Measurements from ENCODE around the gene XYLB. TPM values are rescaled to one million over a fixed set of nuclear protein-coding genes. Genes with fewer than 3 reads are reported as not detected.
"Not testable (repeated sequence)": the region's sequence is repeated elsewhere in the genome, so short reads cannot be mapped to it uniquely, and the experiment has no call there.

Gene XYLB
- 10 to 100 TPM in 2 of 4 donors, 1 to 10 TPM in 2; 5.2 to 14.0 (median 9.4) TPM for polyA plus RNA-seq (ENCODE audit: insufficient read length in 4 of 4)

- DNase-seq (ENCODE audit: low read depth in 4 of 4, low spot score in 3 of 4), result peak; percentile 62 to 67 (median 64)
These were observed at the start of gene XYLB for GRCh38 chr3:38346587-38347410. Gene XYLB, plus strand, starts transcription at chr3:38346785. Its CDS starts 84 bp downstream, at chr3:38346869.

- not testable (repeated sequence) for DNase-seq (ENCODE audit: low read depth in 4 of 4, low spot score in 3 of 4)
These were observed 49.5 kb upstream of the XYLB start for GRCh38 chr3:38297053-38297452.

GRCh38 chr3:38297537-38297936, 49.0 kb upstream of the XYLB start:
- no peak for DNase-seq (ENCODE audit: low read depth in 4 of 4, low spot score in 3 of 4)

GRCh38 chr3:38297947-38298711, 48.5 kb upstream of the XYLB start:
- no peak for DNase-seq (ENCODE audit: low read depth in 4 of 4, low spot score in 3 of 4)

GRCh38 chr3:38306941-38307340, 39.6 kb upstream of the XYLB start:
- DNase-seq (ENCODE audit: low read depth in 4 of 4, low spot score in 3 of 4), result no peak

- DNase-seq (ENCODE audit: low read depth in 4 of 4, low spot score in 3 of 4), result no peak
These were observed 39.0 kb upstream of the XYLB start for GRCh38 chr3:38307599-38307998.

- DNase-seq (ENCODE audit: low read depth in 4 of 4, low spot score in 3 of 4), result no peak
These were observed 38.1 kb upstream of the XYLB start for GRCh38 chr3:38308456-38308855.

- DNase-seq (ENCODE audit: low read depth in 4 of 4, low spot score in 3 of 4), result no peak
These were observed 35.1 kb upstream of the XYLB start for GRCh38 chr3:38311476-38311875.

GRCh38 chr3:38311941-38312340, 34.6 kb upstream of the XYLB start:
- no peak for DNase-seq (ENCODE audit: low read depth in 4 of 4, low spot score in 3 of 4)

- DNase-seq (ENCODE audit: low read depth in 4 of 4, low spot score in 3 of 4), result no peak
These were observed 34.2 kb upstream of the XYLB start for GRCh38 chr3:38312356-38312755.

- no peak for DNase-seq (ENCODE audit: low read depth in 4 of 4, low spot score in 3 of 4)
These were observed 33.3 kb upstream of the XYLB start for GRCh38 chr3:38313263-38313662.

GRCh38 chr3:38313695-38314094, 32.9 kb upstream of the XYLB start:
- no peak for DNase-seq (ENCODE audit: low read depth in 4 of 4, low spot score in 3 of 4)

GRCh38 chr3:38314112-38314763, 32.3 kb upstream of the XYLB start:
- no peak for DNase-seq (ENCODE audit: low read depth in 4 of 4, low spot score in 3 of 4)

- DNase-seq (ENCODE audit: low read depth in 4 of 4, low spot score in 3 of 4), result no peak
These were observed 31.7 kb upstream of the XYLB start for GRCh38 chr3:38314764-38315487.

GRCh38 chr3:38315488-38316230, 30.9 kb upstream of the XYLB start:
- DNase-seq (ENCODE audit: low read depth in 4 of 4, low spot score in 3 of 4), result no peak

- no peak for DNase-seq (ENCODE audit: low read depth in 4 of 4, low spot score in 3 of 4)
These were observed 30.0 kb upstream of the XYLB start for GRCh38 chr3:38316356-38317191.

- no peak for DNase-seq (ENCODE audit: low read depth in 4 of 4, low spot score in 3 of 4)
These were observed 29.3 kb upstream of the XYLB start for GRCh38 chr3:38317192-38317759.

- no peak for DNase-seq (ENCODE audit: low read depth in 4 of 4, low spot score in 3 of 4)
These were observed 27.6 kb upstream of the XYLB start for GRCh38 chr3:38318766-38319671.

All from left renal pelvis (tissue), 4 donors.